ENCODE measurements around the gene ACTL7A.
A peak's percentile ranks its signal among the peaks of the same experiment; 100 is the strongest.
"Not testable (repeated sequence)": the region's sequence is repeated elsewhere in the genome, so short reads cannot be mapped to it uniquely, and the experiment has no call there.

ACTL7A gene

GRCh38 chr9:108882052-108882888 lies 20.2 kb downstream of the ACTL7A start:
- DNase-seq: no peak

DNA sequence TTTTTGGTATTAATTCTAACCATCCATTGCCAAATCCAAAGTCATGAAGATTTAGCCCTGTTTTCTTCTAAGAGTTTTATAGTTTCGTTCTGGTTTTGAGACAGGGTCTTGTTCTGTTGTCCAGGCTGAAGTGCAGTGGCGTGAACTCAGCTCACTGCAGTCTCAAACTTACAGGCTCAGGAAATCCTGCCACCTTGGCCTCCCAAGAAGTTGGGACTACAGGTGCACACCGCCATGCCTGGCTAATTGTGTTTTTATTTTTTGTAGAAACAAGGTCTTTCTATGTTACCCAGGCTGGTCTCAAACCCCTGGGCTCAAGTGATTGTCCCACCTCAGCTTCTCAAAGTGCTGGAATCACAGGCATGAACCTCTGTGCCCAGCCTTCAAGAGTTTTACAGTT lies 21.0 kb downstream of the ACTL7A start:
- DNase-seq: no peak

DNA sequence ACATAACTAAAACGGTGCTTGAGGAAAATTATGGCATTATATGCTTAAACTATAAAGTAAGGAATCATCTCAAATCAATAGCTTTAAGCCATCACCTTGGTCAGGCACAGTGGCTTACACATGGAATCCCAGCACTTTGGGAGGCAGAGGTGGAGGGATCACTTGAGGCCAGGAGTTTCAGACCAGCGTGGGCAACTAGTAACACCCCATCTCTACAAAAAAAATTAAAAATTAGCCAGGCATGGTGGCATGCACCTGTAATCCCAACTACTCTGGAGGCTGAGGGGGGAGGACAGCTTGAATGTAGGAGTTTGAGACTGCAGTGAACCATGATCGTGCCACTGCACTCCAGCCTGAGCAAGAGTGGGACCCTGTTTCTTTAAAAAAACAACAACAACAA lies 22.6 kb downstream of the ACTL7A start:
- DNase-seq: no peak

GRCh38 chr9:108885643-108886348 lies 23.7 kb downstream of the ACTL7A start:
- DNase-seq: peak; percentile 59

GRCh38 chr9:108886594-108887271 lies 24.7 kb downstream of the ACTL7A start:
- not testable (repeated sequence) for DNase-seq

- DNase-seq: no peak
These were observed 27.6 kb downstream of the ACTL7A start for GRCh38 chr9:108889649-108890067.

GRCh38 chr9:108894225-108894997 lies 32.3 kb downstream of the ACTL7A start:
- DNase-seq: no peak

- no peak for DNase-seq
These were observed 35.4 kb downstream of the ACTL7A start for GRCh38 chr9:108897324-108898096.

DNA sequence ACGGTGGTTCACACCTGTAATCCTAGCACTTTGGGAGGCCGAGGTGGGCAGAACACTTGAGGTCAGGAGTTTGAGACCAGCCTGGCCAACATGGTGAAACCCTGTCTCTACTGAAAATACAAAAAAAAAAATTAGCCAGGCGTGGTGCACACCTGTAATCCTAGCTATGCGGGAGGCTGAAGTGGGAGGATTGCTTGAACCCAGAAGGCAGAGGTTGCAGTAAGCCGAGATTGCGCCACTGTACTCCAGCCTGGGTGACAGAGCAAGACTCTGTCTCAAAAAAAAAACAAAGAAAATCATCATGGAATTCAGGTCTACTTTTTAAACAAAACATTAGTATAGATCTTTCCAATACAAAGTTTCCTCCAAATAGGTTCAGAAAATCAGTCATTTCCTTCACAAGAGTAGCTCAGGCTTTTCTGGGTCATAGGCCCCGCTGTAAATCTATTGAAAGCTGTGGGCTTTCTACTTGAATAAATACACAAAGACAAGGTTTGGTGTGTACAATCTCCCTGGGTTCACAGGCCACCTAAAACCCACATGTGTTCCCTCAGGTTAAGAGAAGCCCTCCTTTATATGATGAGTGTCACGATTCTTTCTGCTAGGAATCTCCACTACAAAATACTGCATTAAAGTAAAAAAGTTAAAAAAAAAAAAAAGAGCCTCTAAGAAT lies 37.1 kb downstream of the ACTL7A start:
- DNase-seq: not testable (repeated sequence)

- no peak for DNase-seq
These were observed 38.1 kb downstream of the ACTL7A start for GRCh38 chr9:108900176-108900575.

DNA sequence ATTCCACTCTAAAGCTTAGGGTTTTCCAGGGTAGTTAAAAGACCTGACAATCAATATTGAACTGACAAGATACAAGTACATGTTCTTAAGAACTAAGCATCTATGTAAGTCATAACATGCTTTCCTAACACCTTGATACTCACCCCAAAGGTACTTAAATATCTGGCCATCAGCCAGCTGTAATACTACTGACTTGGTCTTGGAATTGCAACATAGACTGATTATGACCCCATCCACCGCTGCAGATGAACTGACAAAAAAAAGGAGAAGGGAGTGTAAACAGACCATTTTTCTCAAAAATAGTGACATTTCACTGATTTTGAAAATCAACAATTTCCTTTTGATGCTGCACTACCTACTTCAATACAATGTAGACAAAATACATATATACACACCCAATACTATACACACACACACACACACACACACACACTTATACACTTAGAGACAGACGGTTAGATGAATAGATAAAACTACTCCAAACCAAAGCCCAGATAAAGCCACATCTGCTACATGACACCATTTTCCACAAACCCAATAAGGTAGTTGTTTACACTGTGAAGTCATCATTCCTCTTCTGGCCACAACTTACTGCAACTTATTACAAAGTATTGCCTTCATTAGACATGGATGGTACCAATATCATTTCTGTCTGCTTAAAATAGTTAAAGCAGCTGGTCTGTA lies 41.5 kb downstream of the ACTL7A start:
- DNase-seq: no peak

- DNase-seq: no peak
These were observed 42.1 kb downstream of the ACTL7A start for GRCh38 chr9:108904161-108904560.

GRCh38 chr9:108905494-108905893 lies 43.4 kb downstream of the ACTL7A start:
- DNase-seq: no peak

DNA sequence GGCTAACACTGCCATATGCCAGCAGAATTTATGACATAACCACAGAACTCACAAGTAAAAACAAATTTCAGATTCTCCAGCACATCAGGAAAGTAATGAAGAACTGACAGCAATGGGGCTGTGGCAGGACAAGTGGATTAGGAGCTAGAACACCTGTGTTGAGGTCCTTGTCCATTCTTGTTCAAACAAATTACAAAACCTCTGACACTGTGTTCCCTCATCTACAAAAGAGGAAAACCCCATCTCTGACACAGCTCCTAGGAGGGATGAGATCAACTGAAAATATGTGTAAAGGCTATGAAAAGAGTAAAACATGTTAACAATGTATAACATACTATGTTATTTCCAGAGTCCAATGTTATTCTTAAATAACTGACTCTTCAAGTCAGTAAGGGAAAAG lies 48.3 kb downstream of the ACTL7A start:
- no peak for DNase-seq

- no peak for DNase-seq
These were observed 48.8 kb downstream of the ACTL7A start for GRCh38 chr9:108910914-108911313.

- no peak for DNase-seq
These were observed 49.8 kb downstream of the ACTL7A start for GRCh38 chr9:108911820-108912219.
